Testis (tissue), 2 donors: Measurements from ENCODE around the gene OPTN.

ENCODE experiments used
- CTCF ChIP-seq, 3 experiments: fragments of 450-650 bp in 2 of 3; fragments of 200-600 bp in 1 of 3; sonication (generic) in 1 of 3; IDR thresholded peaks; one replicate each; pipeline ENCODE4 v1.5.1; 2016 to 2019; ENCODE audit warnings: antibody characterized with exemption in 3 of 3, mild to moderate bottlenecking in 2 of 3, moderate library complexity in 1 of 3
- POLR2A ChIP-seq: fragments of 450-650 bp; IDR thresholded peaks from one replicate; pipeline ENCODE4 v1.6.1; 2017; ENCODE audit warnings: antibody characterized with exemption, mild to moderate bottlenecking, moderate library complexity

DNA sequence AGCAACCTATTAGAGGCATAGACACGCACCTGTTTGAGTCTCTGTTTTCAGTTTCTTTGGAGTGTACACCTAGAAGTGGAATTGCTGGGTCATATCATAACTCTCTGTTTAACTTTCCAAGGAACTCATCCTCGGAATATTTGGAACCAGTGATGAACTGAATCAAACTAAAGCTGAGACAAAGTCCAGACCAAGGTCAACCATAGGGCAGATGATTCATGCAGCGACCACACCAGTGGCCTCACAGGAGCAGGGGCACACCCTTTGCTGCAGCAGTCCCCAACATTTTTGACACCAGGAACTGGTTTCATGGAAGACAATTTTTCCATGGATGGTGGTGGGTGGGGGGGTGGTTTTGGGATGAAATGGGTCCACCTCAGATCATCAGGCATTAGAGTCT is 4.9 kb upstream of the OPTN start:
- TF ChIP-seq CTCF (IDR thresholded peaks at IDR 0.05) (no peak), POLR2A (no peak)
